ENCODE results near the gene PLCZ1.
A peak's percentile ranks its signal among the peaks of the same experiment; 100 is the strongest.
"Not testable (repeated sequence)": the region's sequence is repeated elsewhere in the genome, so short reads cannot be mapped to it uniquely, and the experiment has no call there.

PLCZ1 gene

GRCh38 chr12:18737819-18738218 is at the start of gene PLCZ1, which contains the start of gene CAPZA3:
PLCZ1 (minus strand) TSS chr12:18738012; CDS start chr12:18737371, 641 bp downstream.
CAPZA3 (plus strand) TSS chr12:18738119; CDS start chr12:18738269, 150 bp downstream.
- DNase-seq (ENCODE audit: low spot score) = no peak

- not testable (repeated sequence) for DNase-seq (ENCODE audit: low spot score)
Observed at GRCh38 chr12:18785465-18785864, 47.7 kb upstream of the PLCZ1 start.

DNA sequence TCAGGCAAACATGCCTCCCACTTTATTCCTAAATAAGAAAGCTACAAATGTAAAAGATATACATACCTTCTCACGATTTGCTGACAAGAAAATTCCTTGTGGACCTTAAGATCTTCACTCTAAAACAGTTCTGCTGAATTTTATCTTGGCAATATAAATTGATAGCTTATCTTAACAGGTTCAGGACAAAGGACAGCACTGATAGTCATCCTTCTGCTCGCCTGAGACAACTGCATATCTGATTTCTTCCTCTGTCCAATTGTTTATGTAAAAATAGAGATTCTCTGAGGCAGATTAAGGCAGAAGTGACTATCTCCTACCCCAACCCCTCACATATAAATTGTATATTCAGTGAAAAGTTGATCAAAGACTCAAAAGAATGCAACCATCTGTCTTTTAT is 45.0 kb upstream of the PLCZ1 start:
- no peak for DNase-seq (ENCODE audit: low spot score)

DNA sequence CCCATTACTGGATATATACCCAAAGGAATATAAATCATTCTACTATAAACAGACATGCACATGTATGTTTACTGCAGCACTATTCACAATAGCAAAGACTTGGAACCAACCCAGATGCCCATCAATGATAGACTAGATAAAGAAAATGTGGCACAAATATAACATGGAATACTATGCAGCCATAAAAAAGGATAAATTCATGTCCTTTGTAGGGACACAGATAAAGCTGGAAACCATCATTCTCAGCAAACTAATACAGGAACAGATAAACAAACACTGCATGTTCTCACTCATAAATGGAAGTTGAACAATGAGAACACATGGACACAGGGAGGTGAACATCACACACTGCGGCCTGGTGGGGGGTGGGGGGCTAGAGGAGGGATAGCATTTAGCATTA is 28.7 kb upstream of the PLCZ1 start:
- not testable (repeated sequence) for DNase-seq (ENCODE audit: low spot score)

GRCh38 chr12:18755341-18755740 is 17.5 kb upstream of the PLCZ1 start:
- no peak for DNase-seq (ENCODE audit: low spot score)

- DNase-seq (ENCODE audit: low spot score) = no peak
Observed at GRCh38 chr12:18754124-18754707, 16.4 kb upstream of the PLCZ1 start.

- no peak for DNase-seq (ENCODE audit: low spot score)
Observed at GRCh38 chr12:18753481-18754123, 15.8 kb upstream of the PLCZ1 start.

GRCh38 chr12:18752947-18753346 is 15.1 kb upstream of the PLCZ1 start:
- DNase-seq (ENCODE audit: low spot score) = no peak

GRCh38 chr12:18752280-18752920 is 14.6 kb upstream of the PLCZ1 start:
- no peak for DNase-seq (ENCODE audit: low spot score)

DNA sequence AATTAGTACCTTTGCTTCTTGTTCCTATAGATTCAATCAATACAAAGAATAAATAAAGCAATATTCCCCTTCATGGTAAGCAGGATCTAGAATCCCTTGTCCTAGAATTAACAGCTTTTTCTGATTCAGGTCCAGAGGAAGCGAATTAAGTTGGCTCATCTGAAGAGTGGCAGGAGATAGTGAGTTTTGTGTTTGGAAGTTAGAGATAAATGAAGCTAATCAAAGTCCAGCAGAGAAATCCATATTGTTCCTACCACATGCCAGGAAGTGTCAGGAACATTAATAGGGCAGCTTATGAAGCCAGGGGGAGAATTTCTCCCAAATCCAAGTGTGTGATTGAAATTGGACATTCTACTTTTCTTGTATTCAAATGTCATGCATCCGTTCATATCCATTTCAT is 14.1 kb upstream of the PLCZ1 start:
- no peak for DNase-seq (ENCODE audit: low spot score)

DNA sequence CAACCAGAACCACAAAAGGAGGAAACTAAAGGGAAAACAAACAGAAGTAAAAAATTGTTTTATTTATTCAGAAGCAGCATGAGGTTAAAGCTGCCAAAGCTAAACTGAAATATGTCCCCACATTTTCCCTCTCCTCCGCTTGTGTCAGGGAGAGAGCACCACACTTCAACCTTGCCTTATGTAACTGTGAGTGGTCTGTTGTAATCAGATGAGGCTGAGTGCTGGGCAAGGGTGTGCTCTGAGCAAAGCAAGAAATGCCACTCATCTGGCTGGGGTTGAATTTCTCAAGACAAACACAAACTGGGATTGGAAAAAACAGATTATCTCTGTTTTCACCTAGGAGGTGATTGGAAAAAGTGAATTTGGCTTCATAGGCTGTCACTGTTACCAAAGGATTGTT is 12.3 kb upstream of the PLCZ1 start:
- no peak for DNase-seq (ENCODE audit: low spot score)

GRCh38 chr12:18749386-18749957 is 11.7 kb upstream of the PLCZ1 start:
- no peak for DNase-seq (ENCODE audit: low spot score)

GRCh38 chr12:18747895-18748294 is 10.1 kb upstream of the PLCZ1 start:
- DNase-seq (ENCODE audit: low spot score) = no peak

DNA sequence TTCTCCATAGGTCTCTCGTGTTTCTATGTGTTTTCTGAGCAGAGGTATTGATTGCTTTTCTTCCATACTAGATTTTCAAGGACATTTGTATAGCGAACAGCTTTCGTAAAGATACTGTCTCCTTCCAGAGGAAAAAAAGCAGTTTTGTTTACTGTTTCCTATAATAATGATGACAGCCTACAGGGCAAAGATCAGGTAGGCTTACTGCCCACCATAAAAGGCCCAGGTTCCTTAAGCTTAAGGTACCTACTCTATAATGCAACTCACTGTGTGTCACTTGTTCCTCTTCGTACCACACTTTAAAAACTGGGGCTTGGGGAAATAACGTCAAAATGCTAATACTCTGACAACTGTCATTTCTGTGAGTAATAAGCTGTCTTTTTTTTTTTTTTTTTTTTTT is 6.7 kb downstream of the PLCZ1 start:
- no peak for DNase-seq (ENCODE audit: low spot score)

DNA sequence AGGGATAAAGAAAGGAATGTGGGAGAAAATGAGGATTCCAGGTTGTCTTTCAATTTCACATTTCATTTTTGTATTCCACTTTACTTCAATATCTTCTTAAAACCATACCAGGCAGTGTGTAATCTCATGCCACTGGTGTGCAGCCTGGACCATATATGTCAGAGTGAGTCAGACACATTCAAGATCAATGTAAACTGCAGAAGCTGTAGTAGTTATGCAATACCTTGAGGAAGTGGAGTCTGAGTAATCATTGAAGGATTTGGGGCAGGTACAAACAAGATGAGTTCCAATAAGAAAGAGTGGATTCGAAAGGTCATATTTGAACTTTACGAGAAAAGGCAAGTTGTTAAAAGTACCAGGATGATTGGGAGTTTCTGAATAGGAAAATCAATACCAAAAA is 14.1 kb downstream of the PLCZ1 start:
- no peak for DNase-seq (ENCODE audit: low spot score)

GRCh38 chr12:18721452-18721851 is 16.4 kb downstream of the PLCZ1 start:
- DNase-seq (ENCODE audit: low spot score) = no peak

DNA sequence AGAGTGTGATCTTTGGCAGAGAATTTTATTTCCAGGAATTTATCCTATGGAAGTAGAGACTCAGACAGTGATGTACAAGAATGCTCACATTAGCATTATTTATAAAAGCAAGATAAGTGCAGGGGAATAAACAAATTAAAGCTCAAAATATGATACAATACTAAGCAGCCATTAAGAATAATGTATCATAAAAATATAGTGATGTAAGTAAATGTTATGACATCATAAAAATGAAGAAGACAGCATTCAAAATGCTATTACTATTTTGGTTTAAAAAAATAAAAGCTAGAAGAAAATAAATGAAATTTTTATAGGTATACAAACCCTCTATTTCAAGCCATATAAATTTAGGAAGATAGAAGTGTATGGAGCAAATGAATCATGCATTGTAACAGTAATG is 17.1 kb downstream of the PLCZ1 start:
- DNase-seq (ENCODE audit: low spot score) = no peak

DNA sequence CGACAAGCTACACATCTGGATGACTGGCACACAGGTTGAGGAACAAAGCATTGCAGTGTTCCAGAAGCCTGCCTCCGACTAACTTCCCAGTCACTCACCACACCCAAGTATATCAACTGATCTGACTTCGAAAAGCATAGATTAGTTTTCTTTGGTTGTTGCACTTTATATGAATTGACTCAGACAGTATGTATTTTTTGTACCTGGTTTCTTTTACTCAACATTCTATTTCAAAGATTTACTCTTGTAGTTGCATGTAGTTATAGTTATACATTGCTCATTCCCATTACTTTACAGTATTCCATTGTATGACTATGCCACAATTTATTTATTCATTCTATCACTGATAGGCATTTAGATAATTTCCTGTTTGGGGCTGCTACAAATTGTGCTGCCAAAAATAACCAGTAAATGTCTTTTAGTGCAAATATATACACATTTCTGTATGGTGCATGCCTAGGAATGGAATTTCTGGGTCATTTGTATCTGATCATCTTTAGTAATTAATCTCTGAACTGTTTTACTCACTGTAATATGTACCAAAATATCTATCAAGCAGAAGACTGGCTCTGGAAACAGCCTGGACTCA is 17.8 kb downstream of the PLCZ1 start:
- DNase-seq (ENCODE audit: low spot score) = no peak

DNA sequence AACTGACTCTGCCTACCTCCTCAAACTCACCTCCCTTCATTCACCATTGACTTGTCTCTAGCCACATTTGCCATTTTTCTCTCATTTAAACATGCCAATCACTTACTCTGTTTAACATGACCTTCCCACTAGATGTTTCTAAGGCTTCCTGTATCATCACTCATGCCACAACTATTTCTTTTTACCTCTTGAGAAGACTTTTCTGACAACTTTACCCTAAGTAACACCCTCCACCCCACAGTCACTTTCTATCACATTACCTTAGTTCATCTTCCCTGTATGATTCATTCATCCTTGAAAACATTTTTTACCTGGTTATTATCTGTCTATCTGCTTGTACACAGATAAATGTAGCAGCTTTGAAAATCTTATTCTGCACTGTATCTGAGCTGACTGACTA is 19.4 kb downstream of the PLCZ1 start:
- DNase-seq (ENCODE audit: low spot score) = no peak

DNA sequence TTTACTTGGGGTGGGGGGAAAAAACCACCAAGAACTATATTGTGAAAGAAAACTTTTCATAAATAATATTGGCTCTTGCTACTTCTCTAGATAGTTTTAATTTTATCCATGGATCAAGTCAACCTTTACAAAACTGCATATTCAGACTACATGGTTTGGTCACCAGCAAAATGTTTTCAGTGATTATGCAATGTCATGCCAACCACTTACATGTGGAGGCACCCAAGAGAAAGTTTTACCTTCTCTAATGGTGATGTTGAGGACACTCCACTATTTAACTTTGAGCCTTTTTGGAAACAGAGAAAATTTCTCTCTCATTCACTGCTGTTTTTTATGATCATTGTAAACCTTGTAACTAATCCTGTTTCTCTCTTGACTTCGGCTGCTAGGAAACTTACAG is 21.6 kb downstream of the PLCZ1 start:
- DNase-seq (ENCODE audit: low spot score) = no peak

DNA sequence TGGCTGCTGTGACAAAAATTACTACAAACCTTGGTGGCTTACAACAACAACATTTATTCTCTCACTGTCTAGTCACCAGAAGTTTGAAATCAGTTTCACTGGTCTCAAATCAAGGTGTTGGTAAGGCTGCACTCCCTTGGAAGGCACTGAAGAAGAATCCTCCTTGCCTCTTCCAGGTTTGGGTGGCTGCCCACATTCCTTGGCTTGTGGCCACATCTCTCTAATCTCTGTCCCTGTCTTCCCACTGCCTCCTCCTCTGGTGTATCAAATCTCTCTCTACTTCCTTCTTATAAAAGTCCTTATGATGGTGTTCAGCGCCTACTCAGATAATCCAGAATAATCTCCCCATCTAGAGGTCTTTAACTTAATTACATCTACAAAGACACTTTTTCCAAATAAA is 31.0 kb downstream of the PLCZ1 start:
- peak; percentile 3 for DNase-seq (ENCODE audit: low spot score)

DNA sequence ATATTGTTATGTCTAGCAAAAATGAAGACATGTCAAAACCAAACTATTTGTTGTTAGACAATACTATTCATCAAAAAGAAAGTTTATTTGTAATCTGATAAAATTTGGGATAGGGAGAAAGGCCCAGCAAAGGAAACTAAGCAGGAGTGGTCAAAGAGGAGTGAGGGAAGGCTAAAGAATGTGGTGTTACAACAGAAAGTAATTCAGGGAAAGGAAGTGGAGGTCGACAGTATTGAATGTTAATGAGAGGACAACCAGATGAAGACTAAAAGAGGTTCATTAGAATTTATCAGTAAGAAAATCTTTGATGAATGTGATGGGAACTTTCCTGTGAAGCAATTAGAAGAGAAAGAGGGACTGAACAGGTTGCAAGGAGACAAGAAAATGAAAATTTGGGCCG is 33.9 kb downstream of the PLCZ1 start:
- no peak for DNase-seq (ENCODE audit: low spot score)

- no peak for DNase-seq (ENCODE audit: low spot score)
Observed at GRCh38 chr12:18703321-18703720, 34.5 kb downstream of the PLCZ1 start.

Measured in RKO (cell line).